HepG2 (cell line): Measurements from ENCODE around the gene SGF29. TPM values are rescaled to one million over a fixed set of nuclear protein-coding genes. Genes with fewer than 3 reads are reported as not detected.
"Not testable (repeated sequence)": the region's sequence is repeated elsewhere in the genome, so short reads cannot be mapped to it uniquely, and the experiment has no call there.

ENCODE experiments used
- ATAC-seq: fragments of 200-7000 bp; cut with Tn5 transposase; 3 replicates; pipeline ENCODE4 v1.9.1; 2020; ENCODE audit warnings: mild to moderate bottlenecking, moderate library complexity
- BruUV-seq: library from RNA; stranded (reverse); fragments of 400-500 nt; replicated peaks from 2 replicates; lab custom pipeline; 2021; lab: Mats Ljungman, UMichigan
- CTCF ChIA-PET: fragments of 300-600 bp; formaldehyde crosslinking; extraction: SDS; loops from one replicate; lab custom pipeline; 2021; ENCODE audit warnings: low total read pairs, inconsistent platforms, low intra/inter-chr PET ratio; lab: Yijun Ruan, JAX
- POLR2A ChIA-PET: fragments of 350-600 bp; sonication (Branson Sonifier 250); formaldehyde crosslinking; loops from one replicate; lab custom pipeline; 2020; ENCODE audit warnings: antibody characterized with exemption, inconsistent platforms; lab: Yijun Ruan, JAX
- DNase-seq: peaks from one replicate; pipeline ENCODE4 v3.0.0-alpha.2; 2015; ENCODE audit warnings: low spot score
- FAIRE-seq: peaks from 3 replicates; lab custom pipeline; 2011; peaks lifted over from hg19 to GRCh38; lab: Jason Lieb, UNC
- H2AFZ ChIP-seq: one replicate; pipeline ENCODE4 v1.6.1; 2011; ENCODE audit warnings: low read length, inconsistent platforms
- H3K27ac ChIP-seq: fragments of 300-600 bp; 3 replicates; pipeline ENCODE4 v1.8.0; 2011; ENCODE audit warnings: mixed run types, mild to moderate bottlenecking, mixed read lengths, low read length, inconsistent platforms; ENCODE audit not compliant: insufficient read depth; ENCODE audit errors: extremely low read length
- H3K27me3 ChIP-seq, 2 experiments: fragments of 200-600 bp in 1 of 2; 2 replicates in 1 of 2; 3 replicates in 1 of 2; pipeline versions ENCODE4 v1.6.0 to v1.8.0; 2011; ENCODE audit warnings: low read length in 2 of 2, mild to moderate bottlenecking in 2 of 2, moderate library complexity in 2 of 2, inconsistent platforms in 1 of 2; ENCODE audit not compliant: insufficient read depth in 2 of 2, control insufficient read depth in 1 of 2
- H3K36me3 ChIP-seq, 2 experiments: fragments of 200-600 bp in 1 of 2; replicated peaks in 1 of 2; 2 replicates in 1 of 2; 3 replicates in 1 of 2; pipeline versions ENCODE4 v1.5.1 to v1.8.0; 2011; ENCODE audit warnings: low read length in 2 of 2, inconsistent platforms in 1 of 2; ENCODE audit not compliant: insufficient read depth in 2 of 2, control insufficient read depth in 1 of 2
- H3K4me1 ChIP-seq: 2 replicates; pipeline ENCODE4 v1.5.1; 2012; ENCODE audit warnings: low read length, inconsistent platforms; ENCODE audit not compliant: insufficient read depth
- H3K4me2 ChIP-seq: 2 replicates; pipeline ENCODE4 v1.6.0; 2011; ENCODE audit warnings: low read depth, low read length, inconsistent platforms
- H3K4me3 ChIP-seq, 3 experiments: fragments of 200-600 bp in 1 of 3; sonication (generic), shearing (Covaris generic) in 1 of 3; replicated peaks in 1 of 3; 2 replicates each; pipeline ENCODE4 v1.5.1; 2011 to 2016; ENCODE audit warnings: low read length in 3 of 3, inconsistent platforms in 2 of 3, low read depth in 2 of 3, mild to moderate bottlenecking in 2 of 3, control low read depth in 1 of 3, mixed read lengths in 1 of 3; ENCODE audit not compliant: insufficient read depth in 1 of 3
- H3K79me2 ChIP-seq: one replicate; pipeline ENCODE4 v1.6.1; 2011; ENCODE audit warnings: low read length, inconsistent platforms; ENCODE audit not compliant: insufficient read depth
- H3K9ac ChIP-seq: 2 replicates; pipeline ENCODE4 v1.6.0; 2011; ENCODE audit warnings: mild to moderate bottlenecking, low read depth, low read length, inconsistent platforms; ENCODE audit not compliant: insufficient read depth
- H3K9me3 ChIP-seq: 2 replicates; pipeline ENCODE4 v1.5.1; 2012; ENCODE audit warnings: mild to moderate bottlenecking, low read length
- H4K20me1 ChIP-seq: 2 replicates; pipeline ENCODE4 v1.6.0; 2011; ENCODE audit warnings: inconsistent platforms, mild to moderate bottlenecking, low read length, moderate library complexity; ENCODE audit not compliant: insufficient read depth
- CBFB ChIP-seq: sonication (generic); formaldehyde crosslinking; IDR thresholded peaks from 2 replicates; pipeline ENCODE4 v1.4.0; 2020; ENCODE audit warnings: missing genetic modification reagents
- ETV5 ChIP-seq: IDR thresholded peaks from 2 replicates; pipeline ENCODE4 v1.6.1; 2018; ENCODE audit warnings: missing biosample characterization, missing genetic modification reagents, inconsistent platforms, borderline replicate concordance
- GATAD2A ChIP-seq: IDR thresholded peaks from 2 replicates; pipeline ENCODE4 v1.6.1; 2016
- IRF2 ChIP-seq: IDR thresholded peaks from 2 replicates; pipeline ENCODE4 v1.6.1; 2018; ENCODE audit warnings: missing genetic modification reagents, missing compliant biosample characterization
- KDM1A ChIP-seq: IDR thresholded peaks from 2 replicates; pipeline ENCODE4 v1.6.1; 2016; ENCODE audit warnings: missing compliant biosample characterization
- KDM2A ChIP-seq: sonication (generic); formaldehyde crosslinking; IDR thresholded peaks from 2 replicates; pipeline ENCODE4 v1.4.0; 2020; ENCODE audit warnings: low read depth, missing genetic modification reagents, borderline replicate concordance
- LCORL ChIP-seq, 2 experiments: fragments of 450-650 bp in 1 of 2; sonication (generic) in 1 of 2; formaldehyde crosslinking in 1 of 2; IDR thresholded peaks; 2 replicates each; pipeline versions ENCODE4 v1.5.0 to v1.6.1; 2017 to 2020; ENCODE audit warnings: antibody characterized with exemption in 1 of 2, missing genetic modification reagents in 1 of 2
- RXRB ChIP-seq: IDR thresholded peaks from 2 replicates; pipeline ENCODE4 v1.6.1; 2016; ENCODE audit warnings: borderline replicate concordance, missing genetic modification reagents, missing compliant biosample characterization
- SALL1 ChIP-seq: sonication (generic); formaldehyde crosslinking; IDR thresholded peaks from 2 replicates; pipeline ENCODE4 v1.8.0; 2022; ENCODE audit warnings: mild to moderate bottlenecking, missing genetic modification reagents
- SAP130 ChIP-seq: IDR thresholded peaks from 2 replicates; pipeline ENCODE4 v1.6.1; 2016; ENCODE audit warnings: low read depth
- SOX13 ChIP-seq, 3 experiments: fragments of 450-650 bp in 1 of 3; sonication (generic) in 1 of 3; formaldehyde crosslinking in 1 of 3; IDR thresholded peaks in 2 of 3; conservative IDR thresholded peaks in 1 of 3; 2 replicates each; pipeline versions ENCODE4 v1.5.0 to v1.6.1; 2016 to 2020; ENCODE audit warnings: antibody characterized with exemption in 1 of 3, mild to moderate bottlenecking in 1 of 3, missing compliant biosample characterization in 1 of 3, missing genetic modification reagents in 1 of 3, moderate library complexity in 1 of 3
- STAG1 ChIP-seq: sonication (generic); formaldehyde crosslinking; IDR thresholded peaks from 2 replicates; pipeline ENCODE4 v1.4.0; 2020; ENCODE audit warnings: missing genetic modification reagents
- THAP11 ChIP-seq: IDR thresholded peaks from 2 replicates; pipeline ENCODE4 v1.6.1; 2016; ENCODE audit warnings: missing biosample characterization, missing genetic modification reagents
- ZNF580 ChIP-seq: IDR thresholded peaks from 2 replicates; pipeline ENCODE4 v1.6.1; 2016; ENCODE audit warnings: low read depth, borderline replicate concordance
- WGBS: methylation state at CpG from one replicate; pipeline ENCODE4 v1.1.6; 2017; ENCODE audit warnings: low lambda C conversion rate; 5-methylcytosine and 5-hydroxymethylcytosine counted together
- in situ Hi-C: cut with HindIII; loops from 2 replicates; pipeline ENCODE4 v1.10.0; 2017; ENCODE audit warnings: low pct_unique_long_range_greater_than_20kb; ENCODE audit not compliant: extremely low pct_ligation_motif_present
- intact Hi-C: fragments of 100-400 bp; cut with micrococcal nuclease; formaldehyde crosslinking; loops from one replicate; pipeline ENCODE4 v1.10.0; 2022; ENCODE audit not compliant: unreplicated experiment
- polyA plus RNA-seq, 8 experiments: library from polyadenylated mRNA; depleted of rRNA in 3 of 8; stranded (reverse) in 7 of 8; unstranded in 1 of 8; fragments of >200 nt; fragmentation: Illumina TruSeq in 4 of 8; extraction: Trizol in 4 of 8; gene quantifications; 2 replicates each; pipeline versions ENCODE4 v1.2.1 to v1.2.3, GENCODE V29; 2011 to 2016; ENCODE audit warnings: low read depth in 4 of 8, missing spikeins in 1 of 8, mixed read lengths in 1 of 8; ENCODE audit not compliant: insufficient read depth in 1 of 8
- total RNA-seq, 5 experiments: library from RNA; depleted of rRNA; stranded (reverse); fragments of >200 nt; fragmentation: Illumina TruSeq; extraction: Trizol; gene quantifications; 2 replicates each; pipeline ENCODE4 v1.2.3, GENCODE V29; 2016; ENCODE audit warnings: low read depth in 1 of 5
- TF ChIP-seq, protein P1 (sequence below): IDR thresholded peaks from 2 replicates; pipeline ENCODE4 v1.4.0; 2020; ENCODE audit warnings: mild to moderate bottlenecking, missing genetic modification reagents
- TF ChIP-seq, protein P2 (sequence below): sonication (generic); formaldehyde crosslinking; IDR thresholded peaks from 2 replicates; pipeline ENCODE4 v1.4.0; 2020; ENCODE audit warnings: missing genetic modification reagents, borderline replicate concordance

The SGF29 gene
- total and polyA plus RNA-seq, 2 of the 13 experiments (the other 11 are each of a cell fraction or from before 2014, with no cell fraction given): 5.0 to 29.4 TPM

DNA sequence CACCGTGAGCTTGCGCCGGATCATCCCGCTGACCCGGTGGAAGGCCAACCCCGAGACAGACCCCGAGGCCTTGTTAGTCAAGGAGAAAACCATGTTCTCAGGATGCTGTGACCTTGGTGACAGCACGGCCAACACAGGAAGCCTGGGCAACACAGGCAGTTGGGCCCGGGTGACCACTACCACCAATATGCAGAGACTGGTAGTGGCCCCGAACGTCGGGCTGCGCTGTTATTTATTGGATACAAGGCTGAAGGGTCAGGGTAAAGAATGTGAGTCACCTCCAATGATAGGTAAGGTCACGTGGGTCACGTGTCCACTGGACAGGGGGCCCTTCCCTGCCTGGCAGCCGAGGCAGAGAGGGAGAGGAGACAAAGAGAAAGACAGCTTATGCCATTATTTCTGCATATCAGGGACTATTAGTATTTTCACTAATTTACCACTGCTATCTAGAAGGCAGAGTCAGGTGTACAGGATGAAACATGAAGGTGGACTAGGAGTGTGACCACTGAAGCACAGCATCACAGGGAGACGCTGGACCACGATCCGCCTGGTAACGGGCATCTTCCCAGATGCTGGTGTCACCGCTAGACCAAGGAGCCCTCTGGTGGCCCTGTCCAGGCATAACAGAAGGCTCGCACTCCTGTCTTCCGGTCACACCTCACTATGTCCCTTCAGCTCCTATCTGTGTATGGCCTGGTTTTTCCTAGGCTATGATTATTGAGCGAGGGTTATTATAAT lies 61.9 kb downstream of the SGF29 start:
- FAIRE-seq; H3K27me3 ChIP-seq; H3K79me2 ChIP-seq; in situ Hi-C loops; H3K9me3 ChIP-seq; H3K4me2 ChIP-seq; H3K27ac ChIP-seq; H3K4me3 ChIP-seq; BruUV-seq; H3K9ac ChIP-seq; H4K20me1 ChIP-seq; ATAC-seq; H2AFZ ChIP-seq; H3K36me3 ChIP-seq; TF ChIP-seq LCORL, SOX13 (IDR thresholded peaks at IDR 0.05): not testable (repeated sequence)
- intact Hi-C loops: loop anchor here (10.0 kb wide), 1 partner anchor 71 kb away; no protein-coding TSS in a partner anchor
- DNase-seq: peak; percentile 50
- ChIA-PET POLR2A (interaction anchor here (3.7 kb wide), 1 partner anchor 19 kb away, joined by 20 read pairs; the partner anchor contains the start of gene SULT1A2), CTCF (interaction anchor here (1.2 kb wide), 1 partner anchor 18 kb away, joined by 5 read pairs; no protein-coding TSS in a partner anchor)
- WGBS: 27% methylated on average over 18 of the region's 24 CpGs
- H3K4me1 ChIP-seq: peaks cover 41% of the 10 kb centered on the region
- TF ChIP-seq CBFB (CRISPR knock-in tag) (peak; percentile 25; the same call in 1 of the 2 replicates), KDM2A (CRISPR knock-in tag) (peak; percentile 85), SALL1 (CRISPR knock-in tag) (peak; percentile 62), LCORL (CRISPR knock-in tag; IDR thresholded peaks at IDR 0.05) (peak; percentile 36; the same call in 1 of the 2 replicates), GATAD2A (CRISPR knock-in tag) (peak; percentile 43; the same call in 1 of the 2 replicates), SAP130 (CRISPR knock-in tag) (peak; percentile 57), SOX13 (CRISPR knock-in tag; conservative IDR thresholded peaks at IDR 0.05 in 1 of 2, IDR thresholded peaks at IDR 0.05 in 1 of 2) (0 out of 4 replicates have a peak, but pooled peaks of 1 of the 2 experiments have one; percentile 23), RXRB (CRISPR knock-in tag) (peak; percentile 35; the same call in 1 of the 2 replicates), STAG1 (peak; percentile 91), KDM1A (CRISPR knock-in tag) (peak; percentile 84), IRF2 (CRISPR knock-in tag) (peak; percentile 61; the same call in 1 of the 2 replicates), ETV5 (CRISPR knock-in tag) (peak; percentile 89), THAP11 (CRISPR knock-in tag) (peak; percentile 79), ZNF580 (CRISPR knock-in tag) (peak; percentile 58; the same call in 1 of the 2 replicates)
- TF ChIP-seq, protein P1, sequence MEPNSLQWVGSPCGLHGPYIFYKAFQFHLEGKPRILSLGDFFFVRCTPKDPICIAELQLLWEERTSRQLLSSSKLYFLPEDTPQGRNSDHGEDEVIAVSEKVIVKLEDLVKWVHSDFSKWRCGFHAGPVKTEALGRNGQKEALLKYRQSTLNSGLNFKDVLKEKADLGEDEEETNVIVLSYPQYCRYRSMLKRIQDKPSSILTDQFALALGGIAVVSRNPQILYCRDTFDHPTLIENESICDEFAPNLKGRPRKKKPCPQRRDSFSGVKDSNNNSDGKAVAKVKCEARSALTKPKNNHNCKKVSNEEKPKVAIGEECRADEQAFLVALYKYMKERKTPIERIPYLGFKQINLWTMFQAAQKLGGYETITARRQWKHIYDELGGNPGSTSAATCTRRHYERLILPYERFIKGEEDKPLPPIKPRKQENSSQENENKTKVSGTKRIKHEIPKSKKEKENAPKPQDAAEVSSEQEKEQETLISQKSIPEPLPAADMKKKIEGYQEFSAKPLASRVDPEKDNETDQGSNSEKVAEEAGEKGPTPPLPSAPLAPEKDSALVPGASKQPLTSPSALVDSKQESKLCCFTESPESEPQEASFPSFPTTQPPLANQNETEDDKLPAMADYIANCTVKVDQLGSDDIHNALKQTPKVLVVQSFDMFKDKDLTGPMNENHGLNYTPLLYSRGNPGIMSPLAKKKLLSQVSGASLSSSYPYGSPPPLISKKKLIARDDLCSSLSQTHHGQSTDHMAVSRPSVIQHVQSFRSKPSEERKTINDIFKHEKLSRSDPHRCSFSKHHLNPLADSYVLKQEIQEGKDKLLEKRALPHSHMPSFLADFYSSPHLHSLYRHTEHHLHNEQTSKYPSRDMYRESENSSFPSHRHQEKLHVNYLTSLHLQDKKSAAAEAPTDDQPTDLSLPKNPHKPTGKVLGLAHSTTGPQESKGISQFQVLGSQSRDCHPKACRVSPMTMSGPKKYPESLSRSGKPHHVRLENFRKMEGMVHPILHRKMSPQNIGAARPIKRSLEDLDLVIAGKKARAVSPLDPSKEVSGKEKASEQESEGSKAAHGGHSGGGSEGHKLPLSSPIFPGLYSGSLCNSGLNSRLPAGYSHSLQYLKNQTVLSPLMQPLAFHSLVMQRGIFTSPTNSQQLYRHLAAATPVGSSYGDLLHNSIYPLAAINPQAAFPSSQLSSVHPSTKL (CRISPR knock-in tag): peak; percentile 44; the same call in 1 of the 2 replicates
- TF ChIP-seq, protein P2, sequence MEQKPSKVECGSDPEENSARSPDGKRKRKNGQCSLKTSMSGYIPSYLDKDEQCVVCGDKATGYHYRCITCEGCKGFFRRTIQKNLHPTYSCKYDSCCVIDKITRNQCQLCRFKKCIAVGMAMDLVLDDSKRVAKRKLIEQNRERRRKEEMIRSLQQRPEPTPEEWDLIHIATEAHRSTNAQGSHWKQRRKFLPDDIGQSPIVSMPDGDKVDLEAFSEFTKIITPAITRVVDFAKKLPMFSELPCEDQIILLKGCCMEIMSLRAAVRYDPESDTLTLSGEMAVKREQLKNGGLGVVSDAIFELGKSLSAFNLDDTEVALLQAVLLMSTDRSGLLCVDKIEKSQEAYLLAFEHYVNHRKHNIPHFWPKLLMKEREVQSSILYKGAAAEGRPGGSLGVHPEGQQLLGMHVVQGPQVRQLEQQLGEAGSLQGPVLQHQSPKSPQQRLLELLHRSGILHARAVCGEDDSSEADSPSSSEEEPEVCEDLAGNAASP (CRISPR knock-in tag): 0 out of 2 replicates have a peak, but pooled peaks have one; percentile 15
